Right atrium auricular region (tissue), 2 donors: ENCODE measurements around the gene STK32A. TPM values are rescaled to one million over a fixed set of nuclear protein-coding genes. Genes with fewer than 3 reads are reported as not detected.

Experiments used
- DNase-seq: peaks from one replicate; pipeline ENCODE4 v3.0.0-alpha.2; 2019; ENCODE audit warnings: low spot score
- H3K27ac ChIP-seq, 2 donors: fragments of 200-600 bp; sonication (generic); 1 replicate in 1 of 2; 2 replicates in 1 of 2; pipeline ENCODE4 v1.5.1; 2016 to 2019
- H3K27me3 ChIP-seq, 2 donors: fragments of 200-600 bp; sonication (generic); one replicate each; pipeline versions ENCODE4 v1.5.1 to v1.6.0; 2017 to 2019
- H3K36me3 ChIP-seq: fragments of 200-600 bp; sonication (generic); one replicate; pipeline ENCODE4 v1.5.1; 2016
- H3K4me1 ChIP-seq, 2 donors: fragments of 200-600 bp; sonication (generic); one replicate each; pipeline versions ENCODE4 v1.5.1 to v1.6.0; 2017 to 2019
- H3K4me3 ChIP-seq, 2 donors: fragments of 200-600 bp; sonication (generic); 1 replicate in 1 of 2; 2 replicates in 1 of 2; pipeline ENCODE4 v1.5.1; 2017 to 2019; ENCODE audit warnings: mild to moderate bottlenecking in 1 of 2, moderate library complexity in 1 of 2
- H3K9me3 ChIP-seq, 2 donors: fragments of 200-600 bp; sonication (generic); one replicate each; pipeline ENCODE4 v1.5.1; 2019
- CTCF ChIP-seq, 2 donors: fragments of 200-600 bp; sonication (generic); IDR thresholded peaks; one replicate each; pipeline ENCODE4 v1.5.1; 2019; ENCODE audit warnings: antibody characterized with exemption in 2 of 2
- total RNA-seq, 2 donors: library from RNA; depleted of rRNA; stranded (reverse); fragments of >200 nt; gene quantifications; one replicate each; pipeline ENCODE4 v1.1.0, GENCODE V29; 2016

The STK32A gene
- total RNA-seq, 2 donors from 2014 or later, result 0.22 to 0.39 TPM

GRCh38 chr5:147339313-147339712 is 104.5 kb downstream of the STK32A start:
- Histone ChIP-seq H3K27ac (no peak overlapping the region), H3K4me3 (no peak overlapping the region), H3K4me1 (no peaks in the 10 kb centered on the region), H3K36me3 (no peaks in the 10 kb centered on the region), H3K9me3 (peaks cover 0 to 8% of the 10 kb centered on the region in 2 donors), H3K27me3 (no peaks in the 10 kb centered on the region)
- no peak for DNase-seq
- TF ChIP-seq CTCF (IDR thresholded peaks at IDR 0.05), result no peak

- Histone ChIP-seq H3K27me3 (no peaks in the 10 kb centered on the region), H3K4me3 (no peak overlapping the region), H3K4me1 (no peaks in the 10 kb centered on the region), H3K27ac (no peak overlapping the region), H3K9me3 (peaks cover 0 to 8% of the 10 kb centered on the region in 2 donors), H3K36me3 (no peaks in the 10 kb centered on the region)
- no peak for DNase-seq
- TF ChIP-seq CTCF (IDR thresholded peaks at IDR 0.05), result no peak
These were observed 106.1 kb downstream of the STK32A start for GRCh38 chr5:147340941-147341340.

GRCh38 chr5:147341345-147341744 is 106.5 kb downstream of the STK32A start:
- Histone ChIP-seq H3K27ac (no peak overlapping the region), H3K4me3 (no peak overlapping the region), H3K36me3 (no peaks in the 10 kb centered on the region), H3K4me1 (no peaks in the 10 kb centered on the region), H3K9me3 (peaks cover 0 to 8% of the 10 kb centered on the region in 2 donors), H3K27me3 (no peaks in the 10 kb centered on the region)
- DNase-seq, result no peak
- TF ChIP-seq CTCF (IDR thresholded peaks at IDR 0.05), result no peak

- H3K4me3 ChIP-seq, result no peak overlapping the region
- no peaks in the 10 kb centered on the region for H3K27me3 ChIP-seq
- no peaks in the 10 kb centered on the region for H3K4me1 ChIP-seq
- H3K9me3 ChIP-seq, result no peaks in the 10 kb centered on the region
- TF ChIP-seq CTCF (IDR thresholded peaks at IDR 0.05), result no peak
- H3K36me3 ChIP-seq, result no peaks in the 10 kb centered on the region
- DNase-seq, result no peak
- H3K27ac ChIP-seq, result no peak overlapping the region
These were observed 110.0 kb downstream of the STK32A start for GRCh38 chr5:147344861-147345260.

GRCh38 chr5:147346006-147346561 is 111.3 kb downstream of the STK32A start:
- TF ChIP-seq CTCF (IDR thresholded peaks at IDR 0.05), result no peak
- H3K36me3 ChIP-seq, result no peaks in the 10 kb centered on the region
- H3K9me3 ChIP-seq, result no peaks in the 10 kb centered on the region
- DNase-seq, result no peak
- no peak overlapping the region for H3K4me3 ChIP-seq
- H3K4me1 ChIP-seq, result no peaks in the 10 kb centered on the region
- H3K27ac ChIP-seq, result no peak overlapping the region
- no peaks in the 10 kb centered on the region for H3K27me3 ChIP-seq

GRCh38 chr5:147348046-147348445 is 113.2 kb downstream of the STK32A start:
- TF ChIP-seq CTCF (IDR thresholded peaks at IDR 0.05), result no peak
- H3K27ac ChIP-seq, result no peak overlapping the region

More at GRCh38 chr5:147348046-147348445, 113.2 kb downstream of the STK32A start:
- H3K36me3 ChIP-seq, result no peaks in the 10 kb centered on the region
- H3K4me3 ChIP-seq, result no peak overlapping the region
- DNase-seq, result no peak
- H3K27me3 ChIP-seq, result no peaks in the 10 kb centered on the region
- H3K9me3 ChIP-seq, result no peaks in the 10 kb centered on the region
- H3K4me1 ChIP-seq, result no peaks in the 10 kb centered on the region
